Measurements from ENCODE around the gene SRP54.
"Not testable (repeated sequence)": the region's sequence is repeated elsewhere in the genome, so short reads cannot be mapped to it uniquely, and the experiment has no call there.

The SRP54 gene

DNA sequence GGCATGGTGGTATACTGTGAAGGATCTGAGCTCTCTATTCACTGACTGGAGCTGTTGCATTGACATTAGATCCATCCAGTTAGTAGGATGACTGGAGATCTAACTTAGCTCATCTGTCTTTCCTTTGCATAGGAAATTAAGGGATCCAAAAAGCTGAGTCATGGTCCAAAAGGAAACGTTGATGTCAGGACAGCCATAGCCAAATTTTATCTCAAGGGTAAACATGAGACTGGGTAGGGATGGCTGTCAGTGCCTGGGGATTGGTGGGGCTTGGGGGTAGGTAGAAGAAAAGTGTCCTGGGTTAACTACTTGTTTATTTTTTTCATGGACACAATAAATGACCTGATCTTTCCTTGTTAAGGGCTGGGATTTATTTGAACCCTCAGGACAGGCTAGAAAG is 67.9 kb downstream of the SRP54 start:
- no peak for FAIRE-seq

- FAIRE-seq, result no peak
Measured at GRCh38 chr14:35051796-35052195, 69.0 kb downstream of the SRP54 start.

- no peak for FAIRE-seq
Measured at GRCh38 chr14:35052637-35053036, 69.8 kb downstream of the SRP54 start.

- not testable (repeated sequence) for FAIRE-seq
Measured at GRCh38 chr14:35061113-35061791, 78.5 kb downstream of the SRP54 start.

GRCh38 chr14:35065731-35066130 is 82.9 kb downstream of the SRP54 start:
- not testable (repeated sequence) for FAIRE-seq

DNA sequence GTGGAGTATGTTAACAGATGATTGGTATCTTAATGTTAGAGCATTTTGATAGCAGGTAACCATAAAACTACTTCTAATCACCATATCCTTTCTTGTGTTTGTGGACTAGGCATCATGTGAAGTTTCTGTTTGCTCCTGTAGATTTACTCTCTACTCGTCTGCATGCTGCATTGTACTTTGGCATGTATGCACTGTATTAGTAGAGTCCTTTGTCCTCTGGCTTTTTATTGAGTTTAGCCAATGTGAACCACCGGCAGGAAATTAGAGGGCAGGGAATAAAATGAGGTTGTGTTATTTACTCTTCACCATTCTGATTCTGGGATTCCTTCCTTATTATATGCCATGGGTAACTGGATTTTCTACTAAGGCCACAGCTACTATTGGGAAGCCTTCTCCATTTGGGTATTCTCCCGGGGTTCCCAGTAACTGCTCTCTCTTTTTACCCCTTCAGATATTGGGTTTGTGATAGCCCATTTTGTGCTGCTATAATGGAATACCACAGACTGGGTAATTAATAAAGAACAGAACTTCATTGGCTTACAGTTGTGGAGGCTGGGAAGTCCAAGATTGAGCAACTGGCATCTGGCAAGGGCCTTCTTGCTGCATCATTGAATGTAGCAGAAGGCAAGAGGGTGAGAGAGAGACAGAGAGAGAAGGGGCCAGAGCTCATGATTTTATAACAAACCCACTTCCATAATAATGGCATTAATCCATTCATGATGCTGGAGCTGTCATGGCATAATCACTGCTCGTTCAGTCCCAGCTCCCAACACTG is 85.6 kb downstream of the SRP54 start:
- FAIRE-seq, result no peak

- FAIRE-seq, result no peak
Measured at GRCh38 chr14:35072226-35072625, 89.4 kb downstream of the SRP54 start.

DNA sequence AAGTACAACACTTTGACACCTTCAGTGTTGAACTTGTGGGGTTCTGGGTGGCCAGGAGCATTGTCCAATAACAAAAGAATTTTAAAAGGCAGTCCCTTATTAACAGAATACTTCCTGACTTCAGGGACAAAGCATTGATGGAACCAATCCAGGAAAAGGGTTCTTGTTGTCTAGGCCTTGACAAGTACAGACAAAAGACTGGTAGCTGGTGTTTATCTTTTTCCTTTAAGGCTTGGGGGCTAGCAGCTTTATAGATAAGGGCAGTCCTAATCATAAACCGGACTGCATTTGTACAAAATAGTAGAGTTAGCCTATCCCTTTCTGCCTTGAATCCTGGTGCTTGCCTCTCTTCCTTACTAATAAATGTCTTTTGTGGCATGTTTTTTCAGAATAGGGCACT is 90.7 kb downstream of the SRP54 start:
- no peak for FAIRE-seq

DNA sequence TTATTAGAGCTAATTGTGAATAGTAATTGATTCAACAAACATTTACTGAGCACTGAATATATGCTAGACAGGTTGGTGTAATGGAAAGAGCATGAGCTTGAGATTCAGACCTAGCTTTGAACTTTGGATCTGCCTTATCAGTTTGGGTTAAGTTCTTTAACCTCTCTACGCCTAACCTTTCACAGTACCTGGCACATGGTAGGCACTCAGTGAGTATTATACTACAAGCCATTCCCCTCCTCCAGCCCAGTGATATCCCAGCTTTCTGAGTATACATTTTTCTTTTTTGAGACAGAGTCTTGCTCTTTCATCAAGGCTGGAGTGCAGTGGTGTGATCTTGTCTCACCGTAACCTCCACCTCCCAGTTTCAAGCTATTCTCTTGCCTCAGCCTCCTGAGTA is 95.3 kb downstream of the SRP54 start:
- no peak for FAIRE-seq

Measured in A204.1 (cell line).